ENCODE measurements around the gene USP16.

DNA sequence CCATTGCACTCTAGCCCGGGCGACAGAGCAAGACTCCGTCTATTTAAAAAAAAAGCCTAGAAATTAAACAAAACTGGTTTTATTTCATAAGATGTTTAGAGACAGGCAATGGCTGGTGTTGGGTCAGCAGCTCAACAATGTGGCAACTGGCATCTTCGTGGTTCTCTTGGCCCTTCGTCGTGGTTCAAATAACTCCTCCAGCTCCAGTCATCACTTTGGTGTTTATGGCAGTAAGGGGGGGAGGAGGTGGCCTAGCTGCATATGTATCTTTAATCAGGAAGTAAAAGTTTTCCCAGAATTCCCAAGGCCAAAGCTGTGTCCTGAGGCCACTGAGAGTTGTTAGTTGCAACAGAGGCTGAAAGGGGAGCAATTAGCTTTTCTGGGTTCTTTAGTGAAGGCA is 18.8 kb upstream of the USP16 start:
- no peak for TF ChIP-seq POLR2A (IDR thresholded peaks at IDR 0.05)
- TF ChIP-seq CTCF (IDR thresholded peaks at IDR 0.05) = no peak

Measured in Peyer's patch (tissue), 4 donors.